HepG2 (cell line): ENCODE results near the gene SLC50A1. TPM values are rescaled to one million over a fixed set of nuclear protein-coding genes. Genes with fewer than 3 reads are reported as not detected.
A peak's percentile ranks its signal among the peaks of the same experiment; 100 is the strongest.

Experiments
- AGO2 ChIP-seq: fragments of 200-400 bp; formaldehyde crosslinking; optimal IDR thresholded peaks from 2 replicates; pipeline ENCODE3; 2017; ENCODE audit warnings: mild to moderate bottlenecking, low read depth, low read length, moderate library complexity
- CAMTA2 ChIP-seq: sonication (generic); formaldehyde crosslinking; IDR thresholded peaks from 2 replicates; pipeline ENCODE4 v1.4.0; 2020; ENCODE audit warnings: mild to moderate bottlenecking, missing genetic modification reagents, borderline replicate concordance
- CCAR2 ChIP-seq: fragments of 200-400 bp; formaldehyde crosslinking; optimal IDR thresholded peaks from 2 replicates; pipeline ENCODE3; 2018; ENCODE audit warnings: low read depth, mild to moderate bottlenecking, low read length, moderate library complexity
- HNF4A ChIP-seq: sonication (generic); formaldehyde crosslinking; IDR thresholded peaks from 2 replicates; pipeline ENCODE4 v1.4.0; 2020; ENCODE audit warnings: missing genetic modification reagents
- IKZF5 ChIP-seq: IDR thresholded peaks from 2 replicates; pipeline ENCODE4 v1.6.1; 2018; ENCODE audit warnings: missing genetic modification reagents, mild to moderate bottlenecking, missing compliant biosample characterization
- MZF1 ChIP-seq: sonication (generic); formaldehyde crosslinking; IDR thresholded peaks from 2 replicates; pipeline ENCODE4 v1.8.1; 2023; ENCODE audit warnings: mild to moderate bottlenecking, missing genetic modification reagents, borderline replicate concordance
- NR2F2 ChIP-seq: IDR thresholded peaks from 2 replicates; pipeline ENCODE4 v1.6.1; 2012; ENCODE audit warnings: low read depth, inconsistent platforms, borderline replicate concordance
- NR2F6 ChIP-seq, 2 experiments: IDR thresholded peaks; 2 replicates each; pipeline ENCODE4 v1.6.1; 2016; ENCODE audit warnings: antibody characterized with exemption in 1 of 2, mild to moderate bottlenecking in 1 of 2
- SALL2 ChIP-seq: sonication (generic); formaldehyde crosslinking; IDR thresholded peaks from 2 replicates; pipeline ENCODE4 v1.8.1; 2023; ENCODE audit warnings: mild to moderate bottlenecking, missing genetic modification reagents, inconsistent platforms
- SUZ12 ChIP-seq: fragments of 150-350 bp; IDR thresholded peaks from 2 replicates; pipeline ENCODE4 v1.6.1; 2014; ENCODE audit warnings: low read depth, low read length
- TEAD3 ChIP-seq: optimal IDR thresholded peaks from 2 replicates; pipeline ENCODE3; 2016; ENCODE audit warnings: borderline replicate concordance
- TGIF2 ChIP-seq: IDR thresholded peaks from 2 replicates; pipeline ENCODE4 v1.6.1; 2016; ENCODE audit warnings: control low read depth, missing compliant biosample characterization
- THAP11 ChIP-seq: IDR thresholded peaks from 2 replicates; pipeline ENCODE4 v1.6.1; 2016; ENCODE audit warnings: missing biosample characterization, missing genetic modification reagents
- TP53 ChIP-seq: sonication (generic); formaldehyde crosslinking; conservative IDR thresholded peaks from 2 replicates; pipeline ENCODE4 v1.4.0; 2020; ENCODE audit warnings: missing genetic modification reagents
- TRIM24 ChIP-seq: sonication (generic); formaldehyde crosslinking; IDR thresholded peaks from 2 replicates; pipeline ENCODE4 v1.8.0; 2022; ENCODE audit warnings: mild to moderate bottlenecking, missing genetic modification reagents
- ZBTB21 ChIP-seq: sonication (generic); formaldehyde crosslinking; IDR thresholded peaks from 2 replicates; pipeline ENCODE4 v1.4.0; 2020; ENCODE audit warnings: missing genetic modification reagents
- ZNF207 ChIP-seq: fragments of 450-650 bp; IDR thresholded peaks from 2 replicates; pipeline ENCODE4 v1.6.1; 2016; ENCODE audit warnings: antibody characterized with exemption, borderline replicate concordance
- ZNF333 ChIP-seq: sonication (generic); formaldehyde crosslinking; IDR thresholded peaks from 2 replicates; pipeline ENCODE4 v1.4.0; 2020; ENCODE audit warnings: mild to moderate bottlenecking, missing genetic modification reagents, borderline replicate concordance
- ZNF441 ChIP-seq: sonication (generic); formaldehyde crosslinking; IDR thresholded peaks from 2 replicates; pipeline ENCODE4 v1.7.0; 2021; ENCODE audit warnings: missing genetic modification reagents, borderline replicate concordance
- ZNF446 ChIP-seq: sonication (generic); formaldehyde crosslinking; IDR thresholded peaks from 2 replicates; pipeline ENCODE4 v1.5.0; 2020; ENCODE audit warnings: mild to moderate bottlenecking, missing genetic modification reagents
- ZNF550 ChIP-seq: sonication (generic); formaldehyde crosslinking; IDR thresholded peaks from 2 replicates; pipeline ENCODE4 v1.4.0; 2020; ENCODE audit warnings: mild to moderate bottlenecking, missing genetic modification reagents, borderline replicate concordance
- polyA plus RNA-seq, 8 experiments: library from polyadenylated mRNA; depleted of rRNA in 3 of 8; stranded (reverse) in 7 of 8; unstranded in 1 of 8; fragments of >200 nt; fragmentation: Illumina TruSeq in 4 of 8; extraction: Trizol in 4 of 8; gene quantifications; 2 replicates each; pipeline versions ENCODE4 v1.2.1 to v1.2.3, GENCODE V29; 2011 to 2016; ENCODE audit warnings: low read depth in 4 of 8, missing spikeins in 1 of 8, mixed read lengths in 1 of 8; ENCODE audit not compliant: insufficient read depth in 1 of 8
- total RNA-seq, 5 experiments: library from RNA; depleted of rRNA; stranded (reverse); fragments of >200 nt; fragmentation: Illumina TruSeq; extraction: Trizol; gene quantifications; 2 replicates each; pipeline ENCODE4 v1.2.3, GENCODE V29; 2016; ENCODE audit warnings: low read depth in 1 of 5
- TF ChIP-seq, protein P1 (sequence below): sonication (generic); formaldehyde crosslinking; IDR thresholded peaks from 2 replicates; pipeline ENCODE4 v1.4.0; 2020; ENCODE audit warnings: mild to moderate bottlenecking, missing genetic modification reagents

The SLC50A1 gene
- total and polyA plus RNA-seq, 2 of the 13 experiments (the other 11 are each of a cell fraction or from before 2014, with no cell fraction given) = 22.5 to 46.8 TPM

- 0 out of 2 replicates have a peak, but pooled peaks have one; percentile 6 for TF ChIP-seq ZNF441 (CRISPR knock-in tag)
- no peak for TF ChIP-seq CAMTA2
- TF ChIP-seq CCAR2 = no peak
- TF ChIP-seq ZBTB21 (CRISPR knock-in tag) = no peak
- no peak for TF ChIP-seq MZF1 (CRISPR knock-in tag)
- no peak for TF ChIP-seq NR2F6 (IDR thresholded peaks at IDR 0.05)
- TF ChIP-seq NR2F6 (CRISPR knock-in tag; IDR thresholded peaks at IDR 0.05) = no peak
- 0 out of 2 replicates have a peak, but pooled peaks have one; percentile 65 for TF ChIP-seq ZNF550
- peak; percentile 93 for TF ChIP-seq AGO2
- TF ChIP-seq HNF4A (CRISPR knock-in tag) = no peak
- no peak for TF ChIP-seq TP53 (CRISPR knock-in tag)
- TF ChIP-seq, protein P1, sequence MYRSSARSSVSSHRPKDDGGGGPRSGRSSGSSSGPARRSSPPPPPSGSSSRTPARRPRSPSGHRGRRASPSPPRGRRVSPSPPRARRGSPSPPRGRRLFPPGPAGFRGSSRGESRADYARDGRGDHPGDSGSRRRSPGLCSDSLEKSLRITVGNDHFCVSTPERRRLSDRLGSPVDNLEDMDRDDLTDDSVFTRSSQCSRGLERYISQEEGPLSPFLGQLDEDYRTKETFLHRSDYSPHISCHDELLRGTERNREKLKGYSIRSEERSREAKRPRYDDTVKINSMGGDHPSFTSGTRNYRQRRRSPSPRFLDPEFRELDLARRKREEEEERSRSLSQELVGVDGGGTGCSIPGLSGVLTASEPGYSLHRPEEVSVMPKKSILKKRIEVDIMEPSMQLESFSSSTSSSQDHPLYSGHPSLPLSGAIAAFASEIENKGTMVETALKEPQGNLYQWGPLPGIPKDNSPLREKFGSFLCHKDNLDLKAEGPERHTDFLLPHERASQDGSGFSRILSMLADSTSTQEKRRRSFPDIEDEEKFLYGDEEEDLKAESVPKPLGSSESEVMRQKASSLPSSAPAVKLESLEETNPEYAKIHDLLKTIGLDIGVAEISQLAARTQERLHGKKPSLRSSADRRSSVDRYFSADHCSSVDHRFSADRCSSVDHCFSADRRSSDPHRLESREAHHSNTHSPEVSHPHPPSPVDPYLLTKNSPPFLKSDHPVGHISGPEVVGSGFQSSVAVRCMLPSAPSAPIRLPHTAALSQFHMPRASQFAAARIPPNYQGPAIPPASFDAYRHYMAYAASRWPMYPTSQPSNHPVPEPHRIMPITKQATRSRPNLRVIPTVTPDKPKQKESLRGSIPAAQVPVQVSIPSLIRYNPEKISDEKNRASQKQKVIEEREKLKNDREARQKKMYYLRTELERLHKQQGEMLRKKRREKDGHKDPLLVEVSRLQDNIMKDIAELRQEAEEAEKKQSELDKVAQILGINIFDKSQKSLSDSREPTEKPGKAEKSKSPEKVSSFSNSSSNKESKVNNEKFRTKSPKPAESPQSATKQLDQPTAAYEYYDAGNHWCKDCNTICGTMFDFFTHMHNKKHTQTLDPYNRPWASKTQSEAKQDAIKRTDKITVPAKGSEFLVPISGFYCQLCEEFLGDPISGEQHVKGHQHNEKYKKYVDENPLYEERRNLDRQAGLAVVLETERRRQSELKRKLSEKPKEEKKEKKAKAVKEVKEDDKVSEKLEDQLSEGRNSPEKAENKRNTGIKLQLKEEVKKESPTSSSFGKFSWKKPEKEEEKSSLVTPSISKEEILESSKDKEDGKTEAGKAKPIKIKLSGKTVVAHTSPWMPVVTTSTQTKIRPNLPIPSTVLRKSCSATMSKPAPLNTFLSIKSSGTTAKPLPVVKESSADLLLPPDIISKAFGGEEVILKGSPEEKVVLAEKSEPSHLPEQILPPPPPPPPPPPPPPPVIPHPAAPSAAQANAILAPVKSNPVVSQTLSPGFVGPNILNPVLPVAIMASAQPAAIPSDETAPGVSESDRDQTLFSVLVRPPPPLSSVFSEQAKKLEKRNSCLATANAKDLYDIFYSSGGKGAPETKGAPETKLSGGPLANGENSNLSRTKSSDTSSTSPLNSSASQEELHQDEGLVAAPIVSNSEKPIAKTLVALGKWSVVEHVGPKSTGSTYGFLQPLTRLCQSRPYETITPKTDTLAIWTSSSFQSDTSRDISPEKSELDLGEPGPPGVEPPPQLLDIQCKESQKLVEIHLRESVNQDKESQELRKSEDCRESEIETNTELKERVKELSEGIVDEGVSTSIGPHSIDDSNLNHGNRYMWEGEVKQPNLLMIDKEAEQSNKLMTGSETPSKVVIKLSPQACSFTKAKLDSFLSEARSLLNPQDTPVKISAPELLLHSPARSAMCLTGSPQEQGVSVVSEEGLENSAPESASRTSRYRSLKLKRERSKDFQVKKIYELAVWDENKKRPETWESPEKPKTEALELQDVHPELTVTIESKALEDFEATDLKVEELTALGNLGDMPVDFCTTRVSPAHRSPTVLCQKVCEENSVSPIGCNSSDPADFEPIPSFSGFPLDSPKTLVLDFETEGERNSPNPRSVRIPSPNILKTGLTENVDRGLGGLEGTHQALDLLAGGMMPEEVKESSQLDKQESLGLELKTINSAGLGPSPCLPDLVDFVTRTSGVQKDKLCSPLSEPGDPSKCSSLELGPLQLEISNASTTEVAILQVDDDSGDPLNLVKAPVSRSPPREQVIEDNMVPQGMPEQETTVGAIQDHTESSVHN (CRISPR knock-in tag) = no peak
- TF ChIP-seq ZNF207 = no peak
- TF ChIP-seq TGIF2 (CRISPR knock-in tag) = no peak; the same call in 1 of the 2 replicates
- TF ChIP-seq ZNF446 (CRISPR knock-in tag) = no peak
- TF ChIP-seq NR2F2 = no peak
- TF ChIP-seq SUZ12 = no peak
- TF ChIP-seq THAP11 (CRISPR knock-in tag) = no peak
- peak; percentile 19 for TF ChIP-seq TEAD3
- no peak; the same call in 1 of the 2 replicates for TF ChIP-seq IKZF5 (CRISPR knock-in tag)
- TF ChIP-seq TRIM24 (CRISPR knock-in tag) = no peak
- no peak for TF ChIP-seq ZNF333
- 0 out of 2 replicates have a peak, but pooled peaks have one; percentile 48 for TF ChIP-seq SALL2 (CRISPR knock-in tag)
These were observed 7.5 kb upstream of the SLC50A1 start (continued) for GRCh38 chr1:155127967-155128754.
